Measurements from ENCODE around the gene SUFU.
"Not testable (repeated sequence)": the region's sequence is repeated elsewhere in the genome, so short reads cannot be mapped to it uniquely, and the experiment has no call there.

The SUFU gene

DNA sequence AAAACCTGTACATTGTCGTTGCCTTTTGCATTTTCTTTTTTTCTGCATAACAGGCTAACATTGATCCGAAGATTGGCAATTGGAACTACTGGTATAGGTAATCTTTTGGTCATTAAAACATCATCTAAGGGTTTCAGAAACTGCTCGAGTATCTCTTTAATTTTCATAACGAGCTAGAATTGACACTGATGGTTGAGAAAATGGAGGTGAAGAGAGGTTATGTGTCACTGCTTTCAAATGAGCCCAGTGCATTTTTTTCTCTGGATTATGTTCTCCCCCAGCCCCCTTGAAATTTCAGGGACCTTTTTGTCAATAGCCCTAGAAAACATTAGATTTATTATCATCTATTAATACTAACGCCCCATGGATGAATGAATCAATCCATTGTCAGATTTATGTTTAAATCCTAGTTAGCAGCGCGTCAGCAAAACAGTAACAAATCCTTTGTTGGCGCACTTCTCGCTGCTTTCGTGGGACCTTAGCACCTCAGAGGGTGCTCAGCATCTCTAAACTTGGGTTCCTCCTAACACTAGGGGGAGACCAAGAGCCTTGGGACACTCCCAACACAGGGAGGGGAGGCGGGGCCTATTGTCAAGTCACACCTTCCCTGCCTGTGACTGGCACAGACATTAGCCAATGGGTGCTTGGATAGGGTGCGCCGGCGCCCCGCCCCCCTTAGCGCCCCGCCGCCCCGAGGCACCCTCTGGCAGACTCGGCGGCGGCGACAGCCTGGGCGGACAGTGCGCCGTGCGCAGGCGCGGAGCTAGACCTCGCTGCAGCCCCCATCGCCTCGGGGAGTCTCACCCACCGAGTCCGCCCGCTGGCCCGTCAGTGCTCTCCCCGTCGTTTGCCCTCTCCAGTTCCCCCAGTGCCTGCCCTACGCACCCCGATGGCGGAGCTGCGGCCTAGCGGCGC, at the start of gene SUFU:
TSS of gene SUFU (plus strand) at position 709 of the 915 bp plus-strand sequence. CDS start at position 890, 181 bp downstream.
- TF ChIP-seq, protein P1, sequence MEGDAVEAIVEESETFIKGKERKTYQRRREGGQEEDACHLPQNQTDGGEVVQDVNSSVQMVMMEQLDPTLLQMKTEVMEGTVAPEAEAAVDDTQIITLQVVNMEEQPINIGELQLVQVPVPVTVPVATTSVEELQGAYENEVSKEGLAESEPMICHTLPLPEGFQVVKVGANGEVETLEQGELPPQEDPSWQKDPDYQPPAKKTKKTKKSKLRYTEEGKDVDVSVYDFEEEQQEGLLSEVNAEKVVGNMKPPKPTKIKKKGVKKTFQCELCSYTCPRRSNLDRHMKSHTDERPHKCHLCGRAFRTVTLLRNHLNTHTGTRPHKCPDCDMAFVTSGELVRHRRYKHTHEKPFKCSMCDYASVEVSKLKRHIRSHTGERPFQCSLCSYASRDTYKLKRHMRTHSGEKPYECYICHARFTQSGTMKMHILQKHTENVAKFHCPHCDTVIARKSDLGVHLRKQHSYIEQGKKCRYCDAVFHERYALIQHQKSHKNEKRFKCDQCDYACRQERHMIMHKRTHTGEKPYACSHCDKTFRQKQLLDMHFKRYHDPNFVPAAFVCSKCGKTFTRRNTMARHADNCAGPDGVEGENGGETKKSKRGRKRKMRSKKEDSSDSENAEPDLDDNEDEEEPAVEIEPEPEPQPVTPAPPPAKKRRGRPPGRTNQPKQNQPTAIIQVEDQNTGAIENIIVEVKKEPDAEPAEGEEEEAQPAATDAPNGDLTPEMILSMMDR (IDR thresholded peaks at IDR 0.05) = peak; percentile 98

GRCh38 chr10:102454662-102455487, 48.9 kb upstream of the SUFU start:
- H3K27me3 ChIP-seq (ENCODE audit: control insufficient read depth, insufficient read depth, low read length); H3K9ac ChIP-seq; H3K36me3 ChIP-seq (ENCODE audit: control insufficient read depth, insufficient read depth, low read length); H3K4me3 ChIP-seq (ENCODE audit: low read depth, low read length); H3K27ac ChIP-seq; H3K9me3 ChIP-seq (ENCODE audit: control insufficient read depth, low read length); H2AFZ ChIP-seq; H3K79me2 ChIP-seq; H3K4me2 ChIP-seq (ENCODE audit: low read length); H3K4me1 ChIP-seq: not testable (repeated sequence)

More for the DNA sequence above, at the start of gene SUFU:
- H3K4me3 ChIP-seq (ENCODE audit: low read depth, low read length) = peak within 1 kb of the TSS; percentile 100
- no peaks in the 10 kb centered on the region for H3K27me3 ChIP-seq (ENCODE audit: control insufficient read depth, insufficient read depth, low read length)
- H3K79me2 ChIP-seq = peaks cover 26% of the 10 kb centered on the region
- peak within 1 kb of the TSS; percentile 43 for H3K9ac ChIP-seq
- peak within 1 kb of the TSS; percentile 83 for H2AFZ ChIP-seq
- peak within 1 kb of the TSS; percentile 84 for H3K27ac ChIP-seq
- peaks cover 14% of the 10 kb centered on the region for H3K4me1 ChIP-seq
- no peaks in the 10 kb centered on the region for H3K36me3 ChIP-seq (ENCODE audit: control insufficient read depth, insufficient read depth, low read length)
- H3K9me3 ChIP-seq (ENCODE audit: control insufficient read depth, low read length) = no peaks in the 10 kb centered on the region
- H3K4me2 ChIP-seq (ENCODE audit: low read length) = peak within 1 kb of the TSS; percentile 96

DNA sequence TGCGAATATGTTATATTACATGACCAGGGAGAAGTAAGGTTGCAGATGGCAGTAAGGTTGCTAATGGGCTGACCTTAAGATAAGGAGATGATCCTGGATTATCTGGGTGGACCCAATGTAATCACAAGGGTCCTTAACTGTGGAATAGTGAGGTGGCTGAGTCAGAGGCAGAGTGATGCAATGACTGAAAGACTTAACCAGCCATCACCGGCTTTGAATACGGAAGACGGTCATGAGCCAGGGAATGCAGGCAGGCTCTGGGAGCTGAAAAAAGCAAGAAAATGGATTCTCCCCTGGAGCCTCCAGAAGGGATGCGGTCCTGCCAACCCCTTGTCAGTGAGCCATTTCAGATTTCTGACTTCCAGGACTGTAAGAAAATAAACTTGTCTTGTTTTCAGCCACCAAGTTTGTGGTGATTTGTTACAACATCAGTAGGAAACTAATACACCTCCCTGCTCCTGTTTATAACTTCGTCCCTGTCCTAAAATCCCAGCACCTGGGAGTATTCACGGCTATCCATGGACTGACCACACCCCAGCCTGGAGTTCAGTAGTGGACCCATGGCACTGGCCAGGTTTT, 47.8 kb upstream of the SUFU start:
- H3K9ac ChIP-seq = no peak overlapping the region
- H3K36me3 ChIP-seq (ENCODE audit: control insufficient read depth, insufficient read depth, low read length) = no peaks in the 10 kb centered on the region
- no peak overlapping the region for H3K4me3 ChIP-seq (ENCODE audit: low read depth, low read length)
- H2AFZ ChIP-seq = no peak overlapping the region
- H3K27me3 ChIP-seq (ENCODE audit: control insufficient read depth, insufficient read depth, low read length) = no peaks in the 10 kb centered on the region
- TF ChIP-seq, protein P1 (IDR thresholded peaks at IDR 0.05) = no peak
- no peak overlapping the region for H3K4me2 ChIP-seq (ENCODE audit: low read length)
- peaks cover 4% of the 10 kb centered on the region for H3K4me1 ChIP-seq
- no peaks in the 10 kb centered on the region for H3K9me3 ChIP-seq (ENCODE audit: control insufficient read depth, low read length)
- no peak overlapping the region for H3K27ac ChIP-seq
- no peaks in the 10 kb centered on the region for H3K79me2 ChIP-seq

GRCh38 chr10:102457591-102458150, 46.1 kb upstream of the SUFU start:
- Histone ChIP-seq H3K4me2 (ENCODE audit: low read length) (no peak overlapping the region), H3K4me1 (peaks cover 9% of the 10 kb centered on the region), H3K9me3 (ENCODE audit: control insufficient read depth, low read length) (no peaks in the 10 kb centered on the region), H3K27me3 (ENCODE audit: control insufficient read depth, insufficient read depth, low read length) (no peaks in the 10 kb centered on the region), H2AFZ (no peak overlapping the region), H3K36me3 (ENCODE audit: control insufficient read depth, insufficient read depth, low read length) (no peaks in the 10 kb centered on the region), H3K4me3 (ENCODE audit: low read depth, low read length) (no peak overlapping the region), H3K79me2 (peaks cover 2% of the 10 kb centered on the region), H3K9ac (no peak overlapping the region), H3K27ac (no peak overlapping the region)
- TF ChIP-seq, protein P1 (IDR thresholded peaks at IDR 0.05) = no peak
